ENCODE measurements around the gene MTOR. TPM values are rescaled to one million over a fixed set of nuclear protein-coding genes. Genes with fewer than 3 reads are reported as not detected.

Gene MTOR
- total RNA-seq, 1 donor from 2014 or later: 43.6 TPM

DNA sequence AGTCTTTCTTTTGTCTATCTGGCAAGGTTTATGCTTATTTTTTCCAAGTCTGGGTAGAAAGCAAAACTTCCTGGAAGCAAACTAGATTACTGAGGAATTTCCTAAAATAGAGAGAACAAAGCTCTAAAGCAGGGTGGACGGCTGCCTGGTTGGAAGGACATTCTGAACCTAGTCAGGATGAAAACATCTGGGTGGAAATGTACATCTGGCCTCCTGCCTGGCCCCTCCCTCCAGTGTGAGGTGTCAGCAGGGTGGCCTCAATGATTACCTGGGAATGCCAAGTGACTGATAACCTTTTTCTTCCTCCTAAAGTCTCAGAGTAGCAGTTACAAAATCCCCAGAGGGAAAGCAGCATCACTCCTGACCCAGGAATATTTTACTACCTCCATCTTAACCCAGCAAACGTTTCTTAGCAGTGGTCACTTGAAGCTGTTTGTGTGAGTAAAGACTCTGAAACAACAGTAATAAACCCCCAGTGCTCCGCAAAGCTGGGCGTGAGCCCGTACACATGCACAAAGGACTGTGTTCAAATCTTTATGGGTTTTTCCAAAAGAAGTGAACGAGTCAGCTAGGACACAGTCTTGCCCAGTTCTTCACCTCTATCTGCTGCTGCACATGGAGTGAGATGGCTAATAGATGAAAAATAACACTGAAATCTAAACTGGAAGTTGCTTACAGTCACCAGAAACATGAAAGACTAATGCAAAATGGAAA is 54.3 kb downstream of the MTOR start:
- Histone ChIP-seq H3K4me3 (ENCODE audit: insufficient read depth, low read depth, low read length) (no peak overlapping the region), H3K4me2 (ENCODE audit: low read length) (no peak overlapping the region), H3K9ac (ENCODE audit: low read length) (no peak overlapping the region), H3K9me3 (ENCODE audit: insufficient read depth, low read depth, low read length) (no peaks in the 10 kb centered on the region), H3K4me1 (ENCODE audit: insufficient read depth, low read length) (no peaks in the 10 kb centered on the region), H3K79me2 (ENCODE audit: insufficient read depth, low read length) (no peaks in the 10 kb centered on the region), H2AFZ (ENCODE audit: low read depth, low read length) (no peak overlapping the region), H3K27me3 (ENCODE audit: insufficient read depth, low read length) (no peaks in the 10 kb centered on the region), H3K36me3 (ENCODE audit: insufficient read depth, low read length) (peaks cover 74% of the 10 kb centered on the region), H4K20me1 (ENCODE audit: insufficient read depth, low read length) (no peaks in the 10 kb centered on the region), H3K27ac (ENCODE audit: low read depth, low read length) (no peak overlapping the region)
- Mint-ChIP-seq H3K27ac (ENCODE audit: unreplicated experiment) (no peak overlapping the region), H3K9me3 (ENCODE audit: unreplicated experiment) (no peaks in the 10 kb centered on the region), H3K4me3 (ENCODE audit: unreplicated experiment) (no peak overlapping the region), H3K36me3 (ENCODE audit: low read depth, unreplicated experiment) (peaks cover 28% of the 10 kb centered on the region), H3K27me3 (ENCODE audit: low read depth, unreplicated experiment) (no peaks in the 10 kb centered on the region), H3K4me1 (ENCODE audit: low read depth, unreplicated experiment) (no peaks in the 10 kb centered on the region)
- no peak for TF ChIP-seq EZH2 (IDR thresholded peaks at IDR 0.05; ENCODE audit: insufficient read depth, low read length)
- TF ChIP-seq, protein P1, sequence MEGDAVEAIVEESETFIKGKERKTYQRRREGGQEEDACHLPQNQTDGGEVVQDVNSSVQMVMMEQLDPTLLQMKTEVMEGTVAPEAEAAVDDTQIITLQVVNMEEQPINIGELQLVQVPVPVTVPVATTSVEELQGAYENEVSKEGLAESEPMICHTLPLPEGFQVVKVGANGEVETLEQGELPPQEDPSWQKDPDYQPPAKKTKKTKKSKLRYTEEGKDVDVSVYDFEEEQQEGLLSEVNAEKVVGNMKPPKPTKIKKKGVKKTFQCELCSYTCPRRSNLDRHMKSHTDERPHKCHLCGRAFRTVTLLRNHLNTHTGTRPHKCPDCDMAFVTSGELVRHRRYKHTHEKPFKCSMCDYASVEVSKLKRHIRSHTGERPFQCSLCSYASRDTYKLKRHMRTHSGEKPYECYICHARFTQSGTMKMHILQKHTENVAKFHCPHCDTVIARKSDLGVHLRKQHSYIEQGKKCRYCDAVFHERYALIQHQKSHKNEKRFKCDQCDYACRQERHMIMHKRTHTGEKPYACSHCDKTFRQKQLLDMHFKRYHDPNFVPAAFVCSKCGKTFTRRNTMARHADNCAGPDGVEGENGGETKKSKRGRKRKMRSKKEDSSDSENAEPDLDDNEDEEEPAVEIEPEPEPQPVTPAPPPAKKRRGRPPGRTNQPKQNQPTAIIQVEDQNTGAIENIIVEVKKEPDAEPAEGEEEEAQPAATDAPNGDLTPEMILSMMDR (IDR thresholded peaks at IDR 0.05; ENCODE audit: insufficient read depth, low read depth, low read length): no peak
- FAIRE-seq: no peak
- DNase-seq (ENCODE audit: low read depth): no peak

DNA sequence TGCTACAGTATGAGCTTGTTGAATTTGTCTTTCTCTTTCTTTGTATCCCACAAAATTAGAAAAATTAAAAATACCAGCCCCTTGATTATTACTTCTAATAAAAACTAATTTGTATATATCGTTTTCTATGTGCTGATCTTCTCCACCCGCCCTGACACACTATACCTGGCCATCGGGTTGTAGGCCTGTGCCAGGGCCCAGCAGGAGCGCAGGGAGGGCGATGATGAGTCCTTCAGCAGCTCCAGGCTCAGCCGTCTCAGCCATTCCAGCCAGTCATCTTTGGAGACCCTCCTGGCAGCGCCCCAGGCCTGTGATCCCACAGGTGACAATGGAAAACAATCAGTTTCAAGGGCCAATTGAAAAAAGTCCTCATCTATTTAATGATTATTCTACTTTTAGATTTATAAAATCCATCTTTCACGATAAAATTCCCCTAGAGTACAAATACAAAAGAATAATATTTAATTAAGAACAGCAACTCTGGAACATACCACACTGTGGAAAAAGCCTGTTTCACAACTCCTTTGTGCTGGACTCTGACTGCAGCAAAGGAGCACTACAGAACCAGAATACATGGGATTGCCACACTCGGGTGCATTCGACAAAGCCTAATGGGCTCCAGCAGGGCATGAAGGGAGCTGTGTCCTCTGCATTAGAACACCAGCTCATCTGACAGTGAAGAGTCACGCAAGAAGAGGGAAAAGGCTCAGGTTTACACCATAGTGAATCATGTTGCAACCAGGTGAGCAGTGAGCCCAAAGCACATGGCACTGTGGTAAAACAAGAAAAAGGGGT is 57.8 kb downstream of the MTOR start:
- Histone ChIP-seq H3K4me2 (ENCODE audit: low read length) (no peak overlapping the region), H3K9me3 (ENCODE audit: insufficient read depth, low read depth, low read length) (no peaks in the 10 kb centered on the region), H3K27ac (ENCODE audit: low read depth, low read length) (no peak overlapping the region), H3K27me3 (ENCODE audit: insufficient read depth, low read length) (no peaks in the 10 kb centered on the region), H3K79me2 (ENCODE audit: insufficient read depth, low read length) (no peaks in the 10 kb centered on the region), H3K4me1 (ENCODE audit: insufficient read depth, low read length) (no peaks in the 10 kb centered on the region), H2AFZ (ENCODE audit: low read depth, low read length) (no peak overlapping the region), H3K9ac (ENCODE audit: low read length) (no peak overlapping the region), H3K36me3 (ENCODE audit: insufficient read depth, low read length) (peaks cover 55% of the 10 kb centered on the region), H4K20me1 (ENCODE audit: insufficient read depth, low read length) (no peaks in the 10 kb centered on the region), H3K4me3 (ENCODE audit: insufficient read depth, low read depth, low read length) (no peak overlapping the region)
- Mint-ChIP-seq H3K27me3 (ENCODE audit: low read depth, unreplicated experiment) (no peaks in the 10 kb centered on the region), H3K4me3 (ENCODE audit: unreplicated experiment) (no peak overlapping the region), H3K27ac (ENCODE audit: unreplicated experiment) (no peak overlapping the region), H3K4me1 (ENCODE audit: low read depth, unreplicated experiment) (no peaks in the 10 kb centered on the region), H3K36me3 (ENCODE audit: low read depth, unreplicated experiment) (peaks cover 23% of the 10 kb centered on the region), H3K9me3 (ENCODE audit: unreplicated experiment) (no peaks in the 10 kb centered on the region)
- FAIRE-seq (no peak), DNase-seq (ENCODE audit: low read depth) (no peak)
- TF ChIP-seq, protein P1 (IDR thresholded peaks at IDR 0.05; ENCODE audit: insufficient read depth, low read depth, low read length): no peak
- no peak for TF ChIP-seq EZH2 (IDR thresholded peaks at IDR 0.05; ENCODE audit: insufficient read depth, low read length)
